Gastrocnemius medialis (tissue), 4 donors: Measurements from ENCODE around the gene OR52B6.

Source experiments
- POLR2A ChIP-seq, 2 donors: fragments of 450-650 bp; IDR thresholded peaks; one replicate each; pipeline ENCODE4 v1.6.1; 2017; ENCODE audit warnings: antibody characterized with exemption in 2 of 2, mild to moderate bottlenecking in 2 of 2, moderate library complexity in 2 of 2
- TF ChIP-seq, protein P1 (sequence below), 5 experiments: fragments of 450-650 bp in 3 of 5; fragments of 200-600 bp in 2 of 5; sonication (generic) in 2 of 5; IDR thresholded peaks in 4 of 5; conservative IDR thresholded peaks in 1 of 5; 1 replicate in 4 of 5; 2 replicates in 1 of 5; pipeline ENCODE4 v1.5.1; 2016 to 2019; ENCODE audit warnings: antibody characterized with exemption in 5 of 5, mild to moderate bottlenecking in 3 of 5, moderate library complexity in 3 of 5

DNA sequence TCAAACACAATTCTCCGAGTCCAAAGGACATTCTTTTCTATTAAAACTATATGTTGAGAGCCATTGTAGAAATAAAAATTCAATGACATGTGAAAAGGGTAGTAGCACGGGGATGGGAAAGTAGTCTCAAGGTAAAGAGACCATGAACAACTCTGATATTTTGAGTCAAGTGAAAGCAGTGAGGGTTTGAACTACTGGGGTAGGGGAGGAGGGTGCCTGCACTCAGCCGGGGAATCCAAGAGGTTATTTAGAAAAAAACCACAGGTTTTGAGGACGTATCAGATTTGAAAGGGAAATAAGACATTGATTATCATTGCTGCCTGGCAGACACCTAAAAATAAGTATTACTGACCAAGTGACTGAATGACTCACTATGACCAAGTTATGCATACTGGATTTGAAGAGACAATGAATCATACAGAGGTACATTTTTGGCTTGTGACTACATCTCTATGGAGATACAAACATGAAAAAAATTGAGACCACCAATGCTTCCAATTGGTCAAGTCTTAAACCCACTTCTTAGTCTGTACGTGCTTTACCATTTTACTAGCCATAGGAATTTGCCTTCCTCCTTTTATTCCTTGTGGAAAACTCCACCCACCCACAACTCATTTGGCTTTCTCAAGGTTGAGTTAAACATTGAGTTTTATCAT is 30.1 kb upstream of the OR52B6 start:
- TF ChIP-seq, protein P1, sequence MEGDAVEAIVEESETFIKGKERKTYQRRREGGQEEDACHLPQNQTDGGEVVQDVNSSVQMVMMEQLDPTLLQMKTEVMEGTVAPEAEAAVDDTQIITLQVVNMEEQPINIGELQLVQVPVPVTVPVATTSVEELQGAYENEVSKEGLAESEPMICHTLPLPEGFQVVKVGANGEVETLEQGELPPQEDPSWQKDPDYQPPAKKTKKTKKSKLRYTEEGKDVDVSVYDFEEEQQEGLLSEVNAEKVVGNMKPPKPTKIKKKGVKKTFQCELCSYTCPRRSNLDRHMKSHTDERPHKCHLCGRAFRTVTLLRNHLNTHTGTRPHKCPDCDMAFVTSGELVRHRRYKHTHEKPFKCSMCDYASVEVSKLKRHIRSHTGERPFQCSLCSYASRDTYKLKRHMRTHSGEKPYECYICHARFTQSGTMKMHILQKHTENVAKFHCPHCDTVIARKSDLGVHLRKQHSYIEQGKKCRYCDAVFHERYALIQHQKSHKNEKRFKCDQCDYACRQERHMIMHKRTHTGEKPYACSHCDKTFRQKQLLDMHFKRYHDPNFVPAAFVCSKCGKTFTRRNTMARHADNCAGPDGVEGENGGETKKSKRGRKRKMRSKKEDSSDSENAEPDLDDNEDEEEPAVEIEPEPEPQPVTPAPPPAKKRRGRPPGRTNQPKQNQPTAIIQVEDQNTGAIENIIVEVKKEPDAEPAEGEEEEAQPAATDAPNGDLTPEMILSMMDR (IDR thresholded peaks at IDR 0.05 in 4 of 5, conservative IDR thresholded peaks at IDR 0.05 in 1 of 5), result no peak
- TF ChIP-seq POLR2A (IDR thresholded peaks at IDR 0.05), result no peak
